Measurements from ENCODE around the gene ARFRP1.

The ARFRP1 gene

GRCh38 chr20:63743210-63743970 is 35.6 kb upstream of the ARFRP1 start:
- no peak for DNase-seq

GRCh38 chr20:63742381-63743024 is 34.7 kb upstream of the ARFRP1 start:
- no peak for DNase-seq

GRCh38 chr20:63741676-63742380 is 34.1 kb upstream of the ARFRP1 start:
- DNase-seq = no peak

- peak; percentile 64 for DNase-seq
Measured at GRCh38 chr20:63741354-63741675, 33.5 kb upstream of the ARFRP1 start.

- peak; percentile 77 for DNase-seq
Measured at GRCh38 chr20:63740627-63741353, 33.0 kb upstream of the ARFRP1 start.

- DNase-seq = peak; percentile 86
Measured at GRCh38 chr20:63740070-63740626, 32.4 kb upstream of the ARFRP1 start.

GRCh38 chr20:63739130-63740069 is 31.6 kb upstream of the ARFRP1 start, which contains the start of gene SLC2A4RG:
SLC2A4RG (plus strand) TSS chr20:63739776; CDS start chr20:63739913, 137 bp downstream.
- DNase-seq = peak; percentile 90

GRCh38 chr20:63738687-63739129 is 30.9 kb upstream of the ARFRP1 start:
- DNase-seq = peak; percentile 81

- peak; percentile 80 for DNase-seq
Measured at GRCh38 chr20:63737945-63738686, 30.3 kb upstream of the ARFRP1 start.

- DNase-seq = no peak
Measured at GRCh38 chr20:63737695-63737944, 29.8 kb upstream of the ARFRP1 start.

- peak; percentile 84 for DNase-seq
Measured at GRCh38 chr20:63736893-63737694, 29.3 kb upstream of the ARFRP1 start.

- DNase-seq = peak; percentile 89
Measured at GRCh38 chr20:63735859-63736718, 28.3 kb upstream of the ARFRP1 start, which contains the start of gene LIME1. LIME1 (plus strand) TSS chr20:63736664; CDS start chr20:63737550, 886 bp downstream.

- DNase-seq = peak; percentile 61
Measured at GRCh38 chr20:63734946-63735858, 27.4 kb upstream of the ARFRP1 start.

- DNase-seq = peak; percentile 60
Measured at GRCh38 chr20:63734111-63734945, 26.6 kb upstream of the ARFRP1 start.

GRCh38 chr20:63733579-63734081 is 25.9 kb upstream of the ARFRP1 start:
- peak; percentile 61 for DNase-seq

GRCh38 chr20:63733117-63733516 is 25.3 kb upstream of the ARFRP1 start:
- DNase-seq = peak; percentile 62

Measured in activated effector memory CD4-positive, alpha-beta T cell treated with anti-CD3 and anti-CD28 coated beads, Interleukin-2, amount 50 U/mL, for 16 hours (primary cell).